GM13977 (cell line): ENCODE results near the gene CYB5R3.
"Not testable (repeated sequence)": the region's sequence is repeated elsewhere in the genome, so short reads cannot be mapped to it uniquely, and the experiment has no call there.

Experiments used
- DNase-seq: peaks from one replicate; pipeline ENCODE4 v3.0.0; 2012; ENCODE audit warnings: low spot score
- in situ Hi-C: fragments of 300-500 bp; cut with MboI; formaldehyde crosslinking; loops from one replicate; pipeline ENCODE4 v1.12.0; 2022; ENCODE audit warnings: low sequenced_read_pairs, low pct_unique_long_range_greater_than_20kb, mixed read lengths, inconsistent platforms; ENCODE audit not compliant: unreplicated experiment
- TF ChIP-seq, protein P1 (sequence below): IDR thresholded peaks from 2 replicates; pipeline ENCODE4 v1.5.1; 2012; ENCODE audit warnings: mild to moderate bottlenecking, control low read depth; ENCODE audit not compliant: insufficient read depth; ENCODE audit errors: extremely low read depth, missing control alignments

Gene CYB5R3

DNA sequence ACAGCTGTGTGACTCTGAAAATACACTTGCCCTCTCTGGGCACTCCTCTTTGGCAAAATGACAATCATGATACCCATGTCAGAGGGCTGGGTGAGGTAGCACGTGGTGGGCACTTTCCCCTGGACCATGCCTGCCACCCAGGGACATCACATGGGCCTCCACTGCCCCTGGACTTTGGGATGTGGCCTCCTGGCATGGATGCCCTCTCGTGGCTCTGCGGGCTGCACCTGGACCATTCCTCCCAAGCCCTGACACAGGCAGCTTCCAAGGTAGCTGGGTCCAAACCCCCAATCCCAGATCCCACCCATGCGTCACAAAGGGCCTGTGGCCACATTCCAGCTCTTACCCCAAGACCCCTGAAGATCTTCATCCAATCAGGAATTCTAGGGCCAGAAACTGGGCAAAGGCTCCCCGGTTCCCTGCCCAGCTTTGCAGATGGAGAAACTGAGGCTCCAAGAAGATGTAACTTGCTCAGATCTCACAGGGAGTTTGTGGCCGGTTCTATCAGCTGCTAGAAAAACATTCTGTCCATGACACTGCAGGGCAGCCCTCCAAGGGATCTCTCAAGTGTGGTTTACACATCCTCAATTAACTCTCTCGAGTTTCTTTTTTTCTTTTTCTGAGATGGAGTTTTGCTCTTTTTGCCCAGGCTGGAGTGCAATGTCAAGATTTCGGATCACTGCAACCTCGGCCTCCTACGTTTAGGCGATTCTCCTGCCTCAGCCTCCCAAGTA lies 35.4 kb upstream of the CYB5R3 start:
- no peak for DNase-seq
- TF ChIP-seq, protein P1, sequence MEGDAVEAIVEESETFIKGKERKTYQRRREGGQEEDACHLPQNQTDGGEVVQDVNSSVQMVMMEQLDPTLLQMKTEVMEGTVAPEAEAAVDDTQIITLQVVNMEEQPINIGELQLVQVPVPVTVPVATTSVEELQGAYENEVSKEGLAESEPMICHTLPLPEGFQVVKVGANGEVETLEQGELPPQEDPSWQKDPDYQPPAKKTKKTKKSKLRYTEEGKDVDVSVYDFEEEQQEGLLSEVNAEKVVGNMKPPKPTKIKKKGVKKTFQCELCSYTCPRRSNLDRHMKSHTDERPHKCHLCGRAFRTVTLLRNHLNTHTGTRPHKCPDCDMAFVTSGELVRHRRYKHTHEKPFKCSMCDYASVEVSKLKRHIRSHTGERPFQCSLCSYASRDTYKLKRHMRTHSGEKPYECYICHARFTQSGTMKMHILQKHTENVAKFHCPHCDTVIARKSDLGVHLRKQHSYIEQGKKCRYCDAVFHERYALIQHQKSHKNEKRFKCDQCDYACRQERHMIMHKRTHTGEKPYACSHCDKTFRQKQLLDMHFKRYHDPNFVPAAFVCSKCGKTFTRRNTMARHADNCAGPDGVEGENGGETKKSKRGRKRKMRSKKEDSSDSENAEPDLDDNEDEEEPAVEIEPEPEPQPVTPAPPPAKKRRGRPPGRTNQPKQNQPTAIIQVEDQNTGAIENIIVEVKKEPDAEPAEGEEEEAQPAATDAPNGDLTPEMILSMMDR = no peak
- in situ Hi-C loops = no loop called here

DNA sequence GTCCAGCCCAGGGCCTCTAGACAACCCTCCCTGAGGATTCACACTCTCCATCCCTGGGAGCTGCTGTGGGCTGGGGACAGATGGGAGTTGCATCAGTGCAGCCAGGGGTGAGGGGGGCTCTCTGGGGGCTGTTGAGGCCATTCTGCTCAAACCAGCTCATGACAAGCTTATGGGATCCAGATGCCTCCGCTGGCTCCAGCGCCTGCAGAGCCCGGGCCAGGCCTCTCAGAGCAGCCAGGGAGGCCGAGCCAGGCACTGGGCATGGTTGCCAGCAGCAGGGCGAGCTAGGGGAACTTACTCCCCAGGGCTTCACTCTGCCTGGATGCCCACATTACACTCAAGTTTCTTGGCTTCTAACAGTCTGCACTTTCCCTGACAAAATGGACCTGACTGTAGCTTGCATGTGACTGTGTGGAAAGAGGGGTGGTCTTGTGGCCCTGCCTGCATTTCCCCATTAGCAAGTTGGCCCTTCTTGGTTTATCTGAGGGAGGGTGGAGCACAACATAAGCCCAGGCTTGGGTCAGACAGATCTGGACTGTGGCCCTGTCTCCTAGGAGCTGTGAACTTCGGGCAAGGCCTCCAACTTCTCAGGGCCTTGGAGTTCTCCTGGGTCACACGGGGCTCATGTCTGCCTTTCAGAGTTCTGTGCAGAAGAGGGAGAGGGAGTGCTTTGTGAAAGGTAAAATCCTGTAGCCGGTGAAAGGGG lies 34.5 kb upstream of the CYB5R3 start:
- no peak for DNase-seq
- TF ChIP-seq, protein P1 = no peak
- in situ Hi-C loops = no loop called here

GRCh38 chr22:42682113-42682851 lies 33.1 kb upstream of the CYB5R3 start:
- TF ChIP-seq, protein P1 = no peak
- in situ Hi-C loops = no loop called here
- DNase-seq = no peak

GRCh38 chr22:42680648-42681047 lies 31.5 kb upstream of the CYB5R3 start:
- TF ChIP-seq, protein P1 = no peak
- DNase-seq = no peak
- in situ Hi-C loops = no loop called here

GRCh38 chr22:42679691-42680090 lies 30.5 kb upstream of the CYB5R3 start:
- TF ChIP-seq, protein P1 = no peak
- in situ Hi-C loops = no loop called here

DNA sequence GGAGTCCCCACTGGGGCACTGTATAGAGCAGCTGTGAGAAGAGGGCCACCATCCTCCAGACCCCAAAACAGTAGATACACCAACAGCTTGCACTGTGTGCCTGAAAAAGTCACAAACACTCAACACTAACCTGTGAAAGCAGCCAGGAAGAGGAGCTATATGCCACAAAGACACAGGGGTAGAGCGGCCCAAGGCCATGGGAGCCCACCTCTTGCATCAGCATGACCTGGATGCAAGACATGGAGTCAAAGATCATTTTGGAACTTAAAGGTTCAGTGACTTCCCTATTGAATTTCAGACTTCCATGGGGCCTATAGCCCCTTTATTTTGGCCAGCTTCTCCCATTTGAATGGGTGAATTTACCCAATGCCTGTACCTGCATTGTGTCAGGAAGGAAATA lies 29.7 kb upstream of the CYB5R3 start:
- no peak for DNase-seq
- TF ChIP-seq, protein P1 = no peak
- in situ Hi-C loops = no loop called here

More at GRCh38 chr22:42679691-42680090, 30.5 kb upstream of the CYB5R3 start:
- no peak for DNase-seq

- in situ Hi-C loops, DNase-seq: not testable (repeated sequence)
Measured at GRCh38 chr22:42677936-42678335, 28.7 kb upstream of the CYB5R3 start.
